ENCODE data around the gene SND1.
A peak's percentile ranks its signal among the peaks of the same experiment; 100 is the strongest.

Gene SND1

DNA sequence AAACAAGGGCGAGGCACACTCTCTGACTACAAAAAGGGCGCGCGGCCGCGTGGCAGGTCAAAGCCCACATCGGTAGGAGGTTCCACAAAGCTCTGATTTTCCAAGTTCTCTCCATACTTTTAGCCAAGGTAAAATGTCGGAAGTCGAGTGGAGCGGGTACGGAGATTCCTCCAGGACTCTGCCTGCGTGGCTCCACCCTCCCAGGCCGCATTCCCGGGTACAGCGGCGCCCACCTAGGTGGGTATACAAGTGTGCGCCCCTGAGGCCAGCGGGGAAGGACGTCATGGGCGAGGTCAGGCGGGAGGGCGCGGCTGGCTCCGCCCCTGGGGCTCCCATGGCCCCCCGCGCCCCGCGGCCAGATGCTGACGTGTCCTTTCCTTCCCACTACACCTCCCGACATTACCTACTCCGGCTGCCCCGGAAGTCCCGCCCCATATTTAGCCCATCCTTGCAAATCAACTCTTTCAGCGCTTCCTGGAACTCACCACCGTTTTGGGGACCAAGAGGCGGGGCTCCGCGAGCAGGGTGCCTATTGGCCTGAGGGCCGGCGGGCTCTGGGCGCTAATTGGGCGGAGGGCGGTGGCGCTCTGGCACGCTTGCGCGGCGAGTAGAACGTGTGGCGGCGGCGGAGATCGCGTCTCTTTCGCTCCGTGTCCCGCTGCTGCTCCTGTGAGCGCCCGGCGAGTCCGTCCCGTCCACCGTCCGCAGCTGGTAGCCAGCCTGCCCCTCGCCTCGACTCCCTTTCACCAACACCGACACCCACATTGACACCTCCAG, at the start of gene SND1:
Gene SND1 (plus strand): TSS at position 639 of the 777 bp plus-strand sequence. CDS start 180 bp downstream, outside the sequence.
- peak; percentile 100 for DNase-seq (ENCODE audit: low spot score)

DNA sequence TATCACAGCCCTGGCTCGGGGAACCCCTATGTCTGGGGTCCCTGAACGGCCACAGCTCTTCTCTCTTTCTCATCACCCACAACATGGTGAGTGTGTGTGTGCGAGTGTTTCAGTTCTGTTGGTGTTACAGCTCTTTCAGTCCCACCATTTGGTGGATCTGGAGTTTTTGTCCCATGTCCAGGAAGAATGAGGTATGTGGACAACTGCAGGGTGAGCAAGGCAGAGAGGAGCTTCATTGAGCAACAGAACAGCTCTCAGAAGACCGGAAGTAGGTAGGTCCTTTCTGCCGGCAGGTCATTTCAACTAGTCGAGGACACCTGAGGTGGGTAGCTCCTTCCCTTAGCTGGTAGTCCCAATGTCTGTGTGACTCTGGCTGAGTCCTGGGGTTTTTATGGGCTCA, 43.5 kb upstream of the SND1 start:
- DNase-seq (ENCODE audit: low spot score) = no peak

DNA sequence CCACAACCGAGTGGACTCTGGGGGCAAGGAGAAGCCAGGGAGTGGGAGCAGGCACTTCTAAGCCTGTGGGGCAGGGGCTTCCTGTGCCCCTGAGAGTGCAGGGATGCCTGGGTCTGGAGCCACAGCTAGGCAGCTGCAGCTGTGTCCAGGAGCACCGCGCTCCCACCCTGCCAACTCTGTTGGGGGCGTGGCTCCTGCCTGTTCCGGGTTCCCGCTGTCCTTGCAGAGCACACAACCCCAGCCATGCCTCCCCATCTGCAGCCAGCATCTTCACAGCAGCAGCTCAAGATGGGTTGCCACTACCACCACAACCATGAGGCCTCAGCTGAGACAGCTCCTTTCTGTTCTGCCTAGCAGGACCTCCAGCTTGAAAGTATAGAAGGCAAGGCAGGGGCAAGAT, 42.7 kb upstream of the SND1 start:
- no peak for DNase-seq (ENCODE audit: low spot score)

DNA sequence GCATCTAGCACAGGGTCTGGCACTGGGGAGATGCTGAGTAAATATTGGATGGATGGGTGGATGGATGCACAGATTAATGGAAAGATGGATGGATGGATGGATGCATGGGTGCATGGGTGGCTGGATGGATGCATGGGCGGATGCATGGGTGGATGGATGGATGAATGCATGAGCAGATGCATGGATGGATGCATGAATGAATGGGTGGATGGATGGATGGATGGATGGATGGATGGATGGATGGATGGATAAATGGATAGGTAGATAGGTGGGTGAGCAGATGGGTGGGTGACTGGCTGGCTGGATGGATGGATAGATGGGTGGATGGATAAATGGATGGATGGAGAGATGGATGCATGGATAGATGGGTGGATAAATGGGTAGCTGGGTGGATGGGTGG, 39.7 kb upstream of the SND1 start:
- DNase-seq (ENCODE audit: low spot score) = no peak

DNA sequence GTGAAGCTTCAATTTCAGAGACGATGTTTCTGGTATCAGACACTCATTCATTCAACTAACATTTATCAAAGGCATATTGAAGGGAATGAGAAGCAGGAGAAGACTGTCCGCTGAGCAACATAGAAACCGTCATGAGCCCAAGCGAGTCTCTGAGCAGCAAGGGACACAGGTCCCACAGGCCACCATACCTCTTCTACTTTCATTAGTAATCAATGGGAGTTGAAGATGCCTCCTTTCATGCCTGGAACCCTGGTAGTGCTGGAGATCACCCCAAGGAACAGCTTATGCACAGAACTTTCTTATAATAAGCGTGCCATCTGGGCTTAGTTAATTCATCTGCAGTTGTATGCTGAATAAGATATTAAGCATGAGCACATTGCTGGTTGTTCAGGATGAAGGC, 35.3 kb upstream of the SND1 start:
- no peak for DNase-seq (ENCODE audit: low spot score)

DNA sequence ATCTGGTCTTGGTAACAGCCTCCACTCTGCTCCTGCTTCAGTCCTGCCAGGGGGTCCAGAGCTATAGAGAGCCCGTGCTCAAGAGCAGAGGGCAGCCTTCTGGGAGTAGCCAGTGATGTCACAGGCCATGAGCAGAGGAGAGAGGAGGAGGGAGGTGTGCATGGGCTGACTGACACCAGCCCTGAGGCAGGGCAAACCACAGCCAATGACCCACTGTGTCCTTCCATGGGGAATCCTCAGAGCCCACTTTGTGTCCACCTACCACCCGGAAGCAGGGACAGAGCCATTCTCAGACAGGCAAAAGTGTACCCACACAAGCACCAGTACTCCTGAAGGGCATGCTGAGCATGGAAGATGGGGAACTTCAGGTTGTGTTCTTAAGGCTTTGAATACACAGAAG, 34.0 kb upstream of the SND1 start, which contains the start of gene PAX4:
Gene PAX4 (minus strand): TSS at position 101 of the 400 bp plus-strand sequence. CDS start 2,214 bp downstream, outside the sequence.
- DNase-seq (ENCODE audit: low spot score) = no peak

DNA sequence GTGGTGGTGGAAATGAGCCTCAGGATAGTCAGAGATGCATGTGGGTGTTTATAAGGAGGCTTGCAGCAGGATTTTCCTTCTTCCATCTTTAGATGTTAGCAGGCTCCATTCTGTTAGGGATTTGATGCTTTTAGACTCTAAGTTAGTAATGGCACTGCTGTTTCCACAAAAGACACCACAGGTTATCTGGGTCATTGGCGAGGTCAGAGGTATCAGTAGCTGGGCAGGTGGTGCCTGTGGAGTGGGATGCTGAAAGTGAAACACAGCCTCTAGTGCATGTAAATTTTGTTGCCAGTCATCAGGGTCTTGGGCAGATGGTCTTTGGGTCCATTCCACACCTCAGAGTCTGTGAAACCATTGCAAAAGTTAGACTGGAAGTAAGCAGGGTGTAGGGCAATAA, 33.2 kb upstream of the SND1 start:
- DNase-seq (ENCODE audit: low spot score) = no peak

DNA sequence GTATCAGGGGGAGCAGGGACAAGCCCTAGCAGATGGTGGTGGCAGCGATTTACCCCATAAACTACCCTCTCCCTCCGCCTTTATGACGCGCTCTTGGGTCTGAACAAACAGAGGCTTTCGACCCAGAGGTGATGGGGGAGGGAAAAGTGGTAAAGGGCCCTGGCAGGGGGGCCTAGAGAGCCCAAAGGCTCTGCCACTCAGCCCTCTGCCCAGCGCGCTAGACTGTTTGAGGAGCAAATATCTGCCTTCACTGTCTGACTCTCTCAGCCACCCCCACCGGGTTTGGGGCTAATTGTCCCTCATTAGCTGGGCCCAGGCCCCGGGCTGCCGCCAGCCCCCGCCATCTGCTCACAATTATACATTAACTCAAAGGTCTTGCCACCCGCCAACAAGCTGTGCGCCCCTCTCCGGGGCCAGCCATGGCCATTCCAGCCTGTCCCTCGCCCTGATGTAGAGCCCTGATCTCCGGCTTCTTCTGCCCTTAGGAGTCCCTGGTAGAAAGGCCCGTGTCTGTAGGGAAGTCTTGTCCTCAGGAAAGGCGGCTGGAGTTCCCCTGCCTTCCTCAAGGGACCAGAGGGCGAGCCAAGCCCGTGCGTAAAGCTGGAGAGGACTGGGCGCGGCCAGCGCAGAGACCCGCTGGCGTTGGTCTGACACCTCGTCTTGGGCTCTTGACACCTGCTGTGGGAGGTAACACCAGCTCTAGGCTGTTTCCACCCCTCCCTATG, 32.2 kb upstream of the SND1 start:
- no peak for DNase-seq (ENCODE audit: low spot score)

DNA sequence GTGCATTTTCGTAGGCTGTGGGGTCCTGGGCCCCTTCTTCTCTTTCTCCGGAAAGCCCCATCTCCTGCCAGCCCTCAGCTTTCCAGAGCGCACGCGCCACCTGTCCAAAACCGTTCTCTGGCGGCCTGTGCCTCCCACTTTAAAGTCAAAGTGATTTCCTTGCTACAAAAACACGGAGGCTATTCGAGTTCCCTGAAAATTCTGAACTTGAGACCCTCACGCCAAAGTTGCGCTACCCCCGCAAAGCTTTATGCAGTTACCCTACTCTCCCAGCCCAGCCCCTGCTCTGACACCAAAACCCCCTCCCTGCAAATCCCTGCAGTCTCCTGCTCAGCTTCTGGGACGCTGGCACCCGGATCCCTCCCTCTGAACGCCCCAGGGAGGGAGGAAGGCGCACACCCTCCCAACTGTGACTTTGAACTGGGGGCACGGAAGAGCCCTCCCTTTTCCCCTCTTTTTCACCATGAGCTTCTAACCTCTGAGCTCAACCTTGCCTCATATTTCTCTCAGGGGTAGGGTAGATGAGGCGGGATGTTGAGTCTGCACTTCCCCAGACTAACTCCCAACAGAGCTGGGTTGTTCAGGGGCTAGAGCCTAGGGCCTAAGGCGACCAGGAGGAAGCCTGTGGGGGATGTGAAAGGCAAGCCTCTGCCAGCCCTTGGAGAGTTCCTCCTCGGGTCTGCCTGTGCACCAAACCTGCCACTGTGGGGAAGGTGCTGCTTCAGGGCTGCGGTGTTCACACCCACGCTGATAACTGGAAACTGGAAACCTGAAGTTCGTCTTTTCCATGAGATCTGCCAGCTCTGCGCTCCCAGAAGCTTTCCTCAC, 31.4 kb upstream of the SND1 start:
- DNase-seq (ENCODE audit: low spot score) = no peak

DNA sequence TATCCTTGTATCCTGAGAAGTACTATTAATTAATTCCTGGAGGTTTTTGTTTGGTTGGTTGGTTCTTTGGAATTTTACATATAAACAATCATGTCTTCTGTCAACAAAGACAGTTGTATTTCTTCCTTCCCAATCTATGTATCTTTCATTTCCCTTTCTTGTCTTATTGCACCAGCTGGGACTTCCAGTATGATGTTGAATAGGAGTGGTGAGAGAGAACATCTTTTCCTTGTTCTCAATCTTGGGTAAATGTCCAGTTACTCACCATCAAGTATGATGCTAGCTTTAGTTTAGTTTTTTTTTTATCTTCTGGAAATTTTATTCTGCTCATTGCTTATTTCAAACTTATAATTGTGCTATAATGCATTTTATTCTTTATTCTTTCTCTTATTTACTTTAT, 26.7 kb upstream of the SND1 start:
- no peak for DNase-seq (ENCODE audit: low spot score)

DNA sequence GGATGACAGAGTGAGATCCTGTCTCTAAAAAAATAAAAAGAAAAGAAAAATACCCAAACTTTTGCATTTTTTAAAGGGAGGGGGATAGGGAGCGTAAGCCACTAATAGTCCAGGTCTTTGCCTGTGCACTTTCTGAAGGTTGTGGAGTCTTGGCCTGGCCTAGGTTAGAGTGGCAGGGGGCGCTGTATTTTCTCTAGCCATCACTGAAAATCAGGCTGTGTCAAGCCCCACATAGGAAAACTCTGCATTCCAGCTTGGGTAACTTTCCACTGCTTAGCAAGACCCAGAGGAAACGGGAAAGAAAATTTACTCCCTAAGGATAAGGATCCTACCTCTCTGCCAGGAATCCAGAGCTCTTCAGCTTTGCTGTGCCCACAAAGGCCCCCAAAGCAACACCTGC, 23.5 kb upstream of the SND1 start:
- DNase-seq (ENCODE audit: low spot score) = no peak

DNA sequence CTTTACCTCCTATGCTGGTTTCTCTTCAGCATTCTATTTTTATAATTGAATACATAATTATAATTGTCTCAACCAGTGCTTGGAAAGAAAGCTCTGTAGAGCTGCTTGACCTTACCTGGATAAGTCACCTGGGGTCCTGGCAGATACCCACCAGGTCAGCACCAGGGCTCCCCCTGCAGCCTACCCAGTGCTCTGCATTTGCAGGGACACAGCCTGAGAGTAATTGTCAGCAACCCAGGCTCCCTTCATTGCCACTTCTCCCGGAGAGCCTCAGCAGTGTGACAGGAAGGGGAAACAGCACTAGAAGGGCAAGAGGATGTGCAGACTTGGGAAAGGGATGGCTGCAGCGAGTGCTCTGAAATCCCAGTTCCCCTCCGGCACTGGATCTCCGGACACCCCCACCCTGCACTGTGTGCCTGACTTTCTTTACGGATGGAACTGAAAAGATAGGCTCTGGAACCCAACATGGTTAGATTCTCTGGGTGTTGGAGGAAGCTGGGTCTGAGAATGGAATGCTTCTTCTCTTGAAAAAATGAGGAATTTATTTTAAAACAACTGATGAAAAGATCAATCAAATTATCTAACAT, 22.6 kb upstream of the SND1 start:
- DNase-seq (ENCODE audit: low spot score) = peak; percentile 26

DNA sequence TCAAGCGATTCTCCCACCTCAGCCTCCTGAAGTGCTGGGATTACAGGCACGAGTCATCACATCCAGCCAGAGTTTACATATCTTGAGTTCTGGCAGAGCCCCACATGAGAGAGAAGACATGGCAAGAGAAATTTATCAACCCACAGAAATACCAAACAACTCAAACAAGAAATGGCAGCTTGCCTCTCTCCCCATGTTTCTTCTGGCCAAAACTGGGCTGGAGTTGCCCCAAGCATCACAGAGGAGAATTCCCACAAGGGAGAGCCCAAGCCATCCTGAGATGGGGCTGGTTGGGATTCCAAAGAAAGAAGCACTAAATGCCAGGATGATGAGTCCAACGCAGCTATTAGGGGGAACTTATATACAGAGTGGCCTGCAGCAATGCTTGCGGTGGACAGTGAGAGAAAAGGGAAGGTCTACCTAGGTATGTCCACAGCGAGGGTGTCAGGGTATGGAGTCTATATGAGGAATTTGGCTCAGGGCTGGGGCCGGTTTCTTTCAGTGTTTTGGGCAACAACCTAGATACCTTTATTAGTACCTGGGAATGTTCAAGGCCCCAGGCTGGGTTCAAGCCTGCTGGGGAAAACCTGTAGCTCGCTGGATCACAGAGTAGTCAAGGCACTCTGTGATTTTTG, 19.6 kb upstream of the SND1 start:
- no peak for DNase-seq (ENCODE audit: low spot score)

DNA sequence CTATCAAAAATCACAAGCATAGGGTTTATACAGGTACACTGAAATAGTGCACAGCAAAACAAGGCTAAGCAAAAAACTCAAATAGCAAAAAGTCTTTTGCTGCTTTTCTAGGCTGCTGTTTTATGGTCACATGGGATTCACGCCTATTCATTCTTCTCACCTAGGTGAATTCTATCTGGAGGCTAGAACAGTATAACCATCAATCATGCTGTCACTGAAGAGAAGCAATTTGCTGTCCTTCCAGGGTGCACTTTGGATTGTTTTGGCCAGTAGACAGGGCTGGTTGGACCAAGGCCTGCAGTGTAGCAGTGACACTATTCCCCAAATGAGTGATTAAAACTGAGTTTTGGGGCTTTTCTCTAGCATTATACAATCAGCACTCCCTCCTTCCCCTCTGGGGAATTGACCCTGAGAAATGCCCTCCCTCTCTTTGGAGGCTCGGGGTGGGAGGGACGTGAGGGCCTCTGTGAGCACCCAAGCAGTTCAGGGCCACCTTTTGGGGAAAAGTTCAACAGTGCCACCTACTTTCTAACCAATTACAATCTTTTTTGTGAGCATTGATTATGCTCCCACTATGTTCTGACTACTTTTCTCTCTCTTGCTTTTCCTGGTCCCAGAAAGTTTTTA, 16.2 kb upstream of the SND1 start:
- DNase-seq (ENCODE audit: low spot score) = no peak

DNA sequence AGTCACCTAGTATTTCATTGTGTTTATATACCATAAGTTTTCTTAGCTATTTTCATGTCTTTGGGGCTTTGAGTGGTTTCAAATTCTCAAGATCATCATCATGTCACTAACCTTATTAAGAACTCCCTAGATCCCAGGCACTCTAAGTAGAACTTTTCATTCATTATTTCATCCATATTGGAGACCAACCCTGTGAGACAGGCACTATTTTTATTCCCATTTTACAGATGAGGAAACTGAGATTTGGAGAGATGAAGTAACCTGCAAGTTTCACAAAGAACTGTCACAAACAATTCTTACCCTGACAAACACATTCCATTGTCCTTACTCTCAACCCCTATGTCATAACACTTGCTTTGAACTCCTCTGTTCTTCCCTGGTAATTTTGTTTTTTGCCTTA, 13.8 kb upstream of the SND1 start:
- DNase-seq (ENCODE audit: low spot score) = no peak

DNA sequence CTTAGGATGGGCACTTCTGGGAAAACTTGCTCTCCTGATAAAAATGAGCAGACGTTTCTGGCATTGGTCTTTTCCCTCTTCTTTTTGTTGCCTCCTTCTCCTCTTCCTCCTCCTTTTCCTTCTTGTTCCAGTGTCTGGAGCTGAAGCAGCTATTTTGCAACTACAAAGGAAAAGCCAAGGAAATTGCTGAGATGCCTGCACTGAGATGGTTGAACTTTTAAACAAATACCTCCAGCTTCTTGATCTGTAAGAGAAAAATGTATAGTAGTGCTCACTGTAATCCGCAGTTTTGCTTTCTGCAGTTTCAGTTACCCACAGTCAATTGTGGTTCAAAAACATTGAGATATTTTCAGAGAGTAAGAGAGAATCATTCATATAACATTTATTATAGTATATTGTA, 7.5 kb upstream of the SND1 start:
- no peak for DNase-seq (ENCODE audit: low spot score)

DNA sequence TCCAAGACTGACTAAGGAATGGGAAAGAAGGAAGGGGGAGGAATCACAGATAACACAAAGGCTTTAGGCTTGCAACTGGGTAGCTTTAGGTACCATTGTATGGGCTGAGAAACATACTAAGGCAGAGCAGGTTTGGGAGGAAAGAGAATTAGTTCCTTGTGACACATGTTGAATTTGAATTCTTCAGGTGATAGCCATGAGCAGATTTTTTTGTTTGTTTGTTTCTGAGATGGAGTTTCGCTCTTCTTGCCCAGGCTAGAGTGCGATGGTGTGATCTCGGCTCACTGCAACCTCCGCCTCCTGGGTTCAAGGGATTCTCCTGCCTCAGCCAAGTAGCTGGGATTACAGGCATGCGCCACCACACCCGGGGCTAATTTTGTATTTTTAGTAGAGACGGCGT, 4.4 kb upstream of the SND1 start:
- no peak for DNase-seq (ENCODE audit: low spot score)

DNA sequence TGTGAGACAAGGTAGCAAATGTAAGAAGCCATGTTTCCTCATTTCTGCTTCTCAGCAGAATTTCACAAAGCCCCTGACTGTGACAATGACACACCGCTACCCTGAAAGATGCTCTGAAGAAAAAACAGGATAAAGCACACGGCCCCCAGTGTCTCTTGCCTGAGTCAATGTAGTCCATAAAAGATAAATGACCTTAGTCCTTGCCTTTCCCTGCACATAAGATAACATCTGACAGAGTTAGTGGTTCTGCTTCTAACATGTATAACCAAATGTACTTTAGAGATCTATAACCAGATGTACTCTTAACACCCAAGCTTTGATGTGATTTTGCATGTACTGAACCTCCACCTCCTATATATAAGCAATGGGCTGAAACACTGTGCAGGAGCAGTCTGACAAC, 3.0 kb upstream of the SND1 start:
- DNase-seq (ENCODE audit: low spot score) = no peak

DNA sequence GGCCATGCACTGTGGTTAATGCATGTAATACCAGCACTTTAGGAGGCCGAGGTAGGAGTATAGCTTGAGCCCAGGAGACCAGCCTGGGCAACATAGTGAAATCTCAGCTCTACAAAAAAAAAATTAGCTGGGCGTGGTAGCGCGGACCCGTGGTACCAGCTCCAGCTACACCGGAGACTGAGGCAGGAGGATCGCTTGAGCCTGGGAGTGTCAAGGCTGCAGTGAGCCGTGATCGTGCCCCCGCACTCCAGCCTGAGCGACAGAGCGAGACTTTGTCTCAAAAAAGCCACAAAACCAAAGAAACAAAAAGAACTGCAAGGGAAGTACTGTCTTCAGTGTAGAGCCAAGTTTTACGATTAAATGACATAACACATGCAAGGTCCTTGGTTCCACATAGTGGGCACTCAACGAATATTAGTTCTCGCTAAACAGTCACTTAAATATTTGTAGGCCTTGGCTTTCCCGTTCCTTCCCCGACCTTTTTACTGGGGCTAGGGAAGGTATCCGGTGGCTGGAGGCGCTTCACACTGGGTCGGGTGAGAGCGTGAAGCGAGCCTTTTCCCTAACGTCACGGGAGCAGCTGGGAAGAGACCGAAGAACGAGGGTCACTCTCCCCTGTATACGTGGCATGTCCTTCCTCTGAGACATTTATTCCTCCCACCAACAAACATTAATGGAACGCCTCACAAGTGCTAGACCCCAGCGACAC, 993 bp upstream of the SND1 start:
- DNase-seq (ENCODE audit: low spot score) = no peak

DNA sequence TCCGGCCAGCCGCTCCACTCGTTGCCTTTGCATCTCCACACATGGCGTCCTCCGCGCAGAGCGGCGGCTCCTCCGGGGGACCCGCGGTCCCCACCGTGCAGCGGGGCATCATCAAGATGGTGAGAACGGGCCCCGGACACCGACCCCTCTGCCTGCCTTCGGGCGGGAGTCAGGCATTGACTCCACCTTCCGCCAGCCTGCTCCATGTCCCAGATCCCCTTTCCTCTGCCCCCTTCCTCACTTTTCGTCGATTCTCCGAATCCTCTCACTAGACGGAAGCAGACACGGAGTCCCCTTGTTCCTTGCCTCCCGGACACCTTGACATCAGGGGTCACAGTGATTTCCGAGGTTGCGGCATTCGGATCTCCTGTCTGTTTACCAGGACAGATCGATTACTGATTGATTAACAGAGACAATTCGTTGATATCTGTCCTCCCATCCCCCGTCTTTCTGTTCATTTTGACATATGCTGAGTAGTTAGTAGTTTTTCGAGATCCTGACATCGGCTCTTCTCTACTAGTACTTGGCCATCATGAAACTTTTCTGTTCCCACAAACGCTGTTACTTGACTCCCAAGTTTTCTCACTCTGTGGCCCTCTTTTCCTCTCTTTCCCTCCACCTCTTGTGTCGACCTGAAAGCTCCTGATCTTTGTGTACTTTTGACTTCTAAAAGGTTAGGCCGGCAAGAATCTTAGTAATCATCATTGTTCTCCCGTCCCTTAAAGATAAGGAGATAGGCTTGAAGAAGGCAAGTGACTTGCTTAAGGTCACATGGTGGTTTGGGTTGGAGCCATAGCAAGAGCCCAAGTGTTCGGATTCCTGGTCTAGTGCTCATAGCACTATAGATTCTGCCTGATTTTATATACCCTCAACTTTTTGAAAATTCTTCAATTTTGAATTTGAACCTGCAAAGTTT, 597 bp downstream of the SND1 start:
- DNase-seq (ENCODE audit: low spot score) = no peak
